HepG2 (cell line): Measurements from ENCODE around the gene DUS1L. TPM values are rescaled to one million over a fixed set of nuclear protein-coding genes. Genes with fewer than 3 reads are reported as not detected.
A peak's percentile ranks its signal among the peaks of the same experiment; 100 is the strongest.

Experiments used
- AGO2 ChIP-seq: fragments of 200-400 bp; formaldehyde crosslinking; optimal IDR thresholded peaks from 2 replicates; pipeline ENCODE3; 2017; ENCODE audit warnings: mild to moderate bottlenecking, low read depth, low read length, moderate library complexity
- CREM ChIP-seq, 2 experiments: sonication (generic) in 1 of 2; formaldehyde crosslinking in 1 of 2; IDR thresholded peaks; 2 replicates each; pipeline versions ENCODE4 v1.4.0 to v1.6.1; 2016 to 2020; ENCODE audit warnings: antibody characterized with exemption in 1 of 2, mild to moderate bottlenecking in 1 of 2, missing genetic modification reagents in 1 of 2
- FOSL1 ChIP-seq: sonication (generic); formaldehyde crosslinking; IDR thresholded peaks from 2 replicates; pipeline ENCODE4 v1.9.0; 2021; ENCODE audit warnings: missing genetic modification reagents, borderline replicate concordance
- FOXC1 ChIP-seq: sonication (generic); formaldehyde crosslinking; IDR thresholded peaks from 2 replicates; pipeline ENCODE4 v1.8.0; 2022; ENCODE audit warnings: mild to moderate bottlenecking, missing genetic modification reagents, borderline replicate concordance
- FOXK1 ChIP-seq: sonication (generic); formaldehyde crosslinking; IDR thresholded peaks from 2 replicates; pipeline ENCODE4 v1.4.0; 2020; ENCODE audit warnings: low read depth, missing genetic modification reagents, borderline replicate concordance
- HMGA1 ChIP-seq: sonication (generic); formaldehyde crosslinking; conservative IDR thresholded peaks from 2 replicates; pipeline ENCODE4 v1.4.0; 2020; ENCODE audit warnings: missing genetic modification reagents
- HNRNPL ChIP-seq: fragments of 200-400 bp; formaldehyde crosslinking; IDR thresholded peaks from 2 replicates; pipeline ENCODE4 v1.6.1; 2017; ENCODE audit warnings: mild to moderate bottlenecking, low read depth, low read length
- KDM2A ChIP-seq: sonication (generic); formaldehyde crosslinking; IDR thresholded peaks from 2 replicates; pipeline ENCODE4 v1.4.0; 2020; ENCODE audit warnings: low read depth, missing genetic modification reagents, borderline replicate concordance
- MBNL3 ChIP-seq: fragments of 250-450 bp; sonication (Bioruptor Pico); conservative IDR thresholded peaks from 2 replicates; pipeline ENCODE4 v1.8.0; 2022; ENCODE audit warnings: mild to moderate bottlenecking, inconsistent platforms
- MTA3 ChIP-seq: sonication (generic); formaldehyde crosslinking; IDR thresholded peaks from 2 replicates; pipeline ENCODE4 v1.4.0; 2020; ENCODE audit warnings: missing genetic modification reagents
- MXD4 ChIP-seq: IDR thresholded peaks from 2 replicates; pipeline ENCODE4 v1.6.1; 2016; ENCODE audit warnings: mild to moderate bottlenecking, missing biosample characterization, missing genetic modification reagents
- REXO4 ChIP-seq: sonication (generic); formaldehyde crosslinking; IDR thresholded peaks from 2 replicates; pipeline ENCODE4 v1.8.0; 2022; ENCODE audit warnings: missing genetic modification reagents, mild to moderate bottlenecking, borderline replicate concordance
- ZFP41 ChIP-seq: sonication (generic); formaldehyde crosslinking; IDR thresholded peaks from 2 replicates; pipeline ENCODE4 v1.4.0; 2020; ENCODE audit warnings: mild to moderate bottlenecking, missing genetic modification reagents, borderline replicate concordance
- ZNF160 ChIP-seq: sonication (generic); formaldehyde crosslinking; IDR thresholded peaks from 2 replicates; pipeline ENCODE4 v1.8.0; 2022; ENCODE audit warnings: mild to moderate bottlenecking, inconsistent platforms, missing genetic modification reagents
- ZNF30 ChIP-seq: sonication (generic); formaldehyde crosslinking; IDR thresholded peaks from 2 replicates; pipeline ENCODE4 v1.5.0; 2020; ENCODE audit warnings: mild to moderate bottlenecking, missing genetic modification reagents
- ZSCAN21 ChIP-seq: sonication (generic); formaldehyde crosslinking; IDR thresholded peaks from 2 replicates; pipeline ENCODE4 v1.8.0; 2022; ENCODE audit warnings: mild to moderate bottlenecking, missing genetic modification reagents, moderate library complexity, borderline replicate concordance
- polyA plus RNA-seq, 8 experiments: library from polyadenylated mRNA; depleted of rRNA in 3 of 8; stranded (reverse) in 7 of 8; unstranded in 1 of 8; fragments of >200 nt; fragmentation: Illumina TruSeq in 4 of 8; extraction: Trizol in 4 of 8; gene quantifications; 2 replicates each; pipeline versions ENCODE4 v1.2.1 to v1.2.3, GENCODE V29; 2011 to 2016; ENCODE audit warnings: low read depth in 4 of 8, missing spikeins in 1 of 8, mixed read lengths in 1 of 8; ENCODE audit not compliant: insufficient read depth in 1 of 8
- total RNA-seq, 5 experiments: library from RNA; depleted of rRNA; stranded (reverse); fragments of >200 nt; fragmentation: Illumina TruSeq; extraction: Trizol; gene quantifications; 2 replicates each; pipeline ENCODE4 v1.2.3, GENCODE V29; 2016; ENCODE audit warnings: low read depth in 1 of 5
- TF ChIP-seq, protein P1 (sequence below): sonication (generic); formaldehyde crosslinking; IDR thresholded peaks from 2 replicates; pipeline ENCODE4 v1.8.0; 2022; ENCODE audit warnings: missing genetic modification reagents, mild to moderate bottlenecking, borderline replicate concordance
- TF ChIP-seq, protein P2 (sequence below): IDR thresholded peaks from 2 replicates; pipeline ENCODE4 v1.6.1; 2016; ENCODE audit warnings: low read depth, borderline replicate concordance
- TF ChIP-seq, protein P3 (sequence below): sonication (generic); formaldehyde crosslinking; IDR thresholded peaks from 2 replicates; pipeline ENCODE4 v1.5.1; 2020; ENCODE audit warnings: mild to moderate bottlenecking, missing genetic modification reagents, borderline replicate concordance
- TF ChIP-seq, protein P4 (sequence below): IDR thresholded peaks from 2 replicates; pipeline ENCODE4 v1.6.1; 2016
- TF ChIP-seq, protein P5 (sequence below): sonication (generic); formaldehyde crosslinking; IDR thresholded peaks from 2 replicates; pipeline ENCODE4 v1.4.0; 2020; ENCODE audit warnings: mild to moderate bottlenecking, missing genetic modification reagents
- TF ChIP-seq, protein P6 (sequence below): sonication (generic); formaldehyde crosslinking; IDR thresholded peaks from 2 replicates; pipeline ENCODE4 v1.4.0; 2020; ENCODE audit warnings: mild to moderate bottlenecking, missing genetic modification reagents

Gene DUS1L
- total and polyA plus RNA-seq, 2 of the 13 experiments (the other 11 are each of a cell fraction or from before 2014, with no cell fraction given) = 81.0 to 109 TPM

DNA sequence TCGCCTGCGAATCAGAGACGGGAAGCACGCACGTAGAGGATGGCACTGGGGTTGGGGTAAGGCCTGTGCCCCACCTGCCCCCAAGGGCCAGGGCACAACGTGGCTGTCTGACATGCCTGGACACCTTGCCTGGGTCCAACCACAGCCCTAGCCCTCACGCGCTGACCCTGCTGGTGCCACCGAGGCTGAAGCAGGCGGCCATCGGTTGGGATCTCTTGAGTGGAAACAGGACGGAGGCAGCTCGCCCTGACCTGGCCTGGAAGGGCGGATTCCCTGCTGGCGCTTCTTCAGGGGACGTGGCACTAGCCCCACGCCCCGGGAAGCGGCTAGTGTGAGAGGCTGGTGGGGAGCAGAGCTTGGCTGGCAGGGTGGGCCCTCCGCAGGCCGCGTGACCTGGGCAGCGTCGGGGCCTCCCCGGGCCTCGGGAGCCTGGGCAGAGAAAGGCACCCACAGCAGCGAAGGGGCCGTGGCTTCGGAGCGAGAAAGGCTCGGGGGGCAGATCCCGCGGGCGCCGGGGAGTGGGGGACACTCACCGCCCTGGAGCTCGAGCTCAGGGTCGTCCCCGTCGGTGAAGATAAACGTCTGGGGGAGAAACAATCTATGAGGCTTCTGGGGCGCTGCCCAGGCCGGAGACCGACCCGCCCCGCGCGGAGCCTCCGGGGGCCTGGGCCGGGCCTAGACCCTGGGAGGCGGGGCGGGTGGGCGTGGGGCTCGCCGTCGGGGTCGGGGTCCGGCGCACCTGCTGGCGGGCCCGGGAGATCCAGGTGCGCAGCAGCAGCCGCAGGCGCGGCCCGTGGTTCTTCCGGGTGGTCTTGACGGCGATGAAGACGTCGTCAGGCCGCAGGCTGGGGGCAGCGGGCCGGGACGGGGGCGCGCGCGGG is 14.6 kb downstream of the DUS1L start (continued):
- TF ChIP-seq KDM2A (CRISPR knock-in tag) (peak; percentile 38; the same call in 1 of the 2 replicates), MTA3 (no peak), FOXC1 (CRISPR knock-in tag) (0 out of 2 replicates have a peak, but pooled peaks have one; percentile 19), ZSCAN21 (CRISPR knock-in tag) (peak; percentile 46; the same call in 1 of the 2 replicates), ZNF30 (CRISPR knock-in tag) (no peak), HMGA1 (CRISPR knock-in tag) (no peak), ZFP41 (no peak), MXD4 (CRISPR knock-in tag) (0 out of 2 replicates have a peak, but pooled peaks have one; percentile 18), HNRNPL (peak; percentile 61), FOSL1 (CRISPR knock-in tag) (no peak), MBNL3 (CRISPR knock-in tag) (no peak), FOXK1 (CRISPR knock-in tag) (0 out of 2 replicates have a peak, but pooled peaks have one; percentile 37), REXO4 (CRISPR knock-in tag) (0 out of 2 replicates have a peak, but pooled peaks have one; percentile 62), ZNF160 (CRISPR knock-in tag) (0 out of 2 replicates have a peak, but pooled peaks have one; percentile 27), CREM (IDR thresholded peaks at IDR 0.05) (no peak), CREM (CRISPR knock-in tag; IDR thresholded peaks at IDR 0.05) (no peak), AGO2 (peak; percentile 85)
- TF ChIP-seq, protein P1, sequence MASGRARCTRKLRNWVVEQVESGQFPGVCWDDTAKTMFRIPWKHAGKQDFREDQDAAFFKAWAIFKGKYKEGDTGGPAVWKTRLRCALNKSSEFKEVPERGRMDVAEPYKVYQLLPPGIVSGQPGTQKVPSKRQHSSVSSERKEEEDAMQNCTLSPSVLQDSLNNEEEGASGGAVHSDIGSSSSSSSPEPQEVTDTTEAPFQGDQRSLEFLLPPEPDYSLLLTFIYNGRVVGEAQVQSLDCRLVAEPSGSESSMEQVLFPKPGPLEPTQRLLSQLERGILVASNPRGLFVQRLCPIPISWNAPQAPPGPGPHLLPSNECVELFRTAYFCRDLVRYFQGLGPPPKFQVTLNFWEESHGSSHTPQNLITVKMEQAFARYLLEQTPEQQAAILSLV (CRISPR knock-in tag) = peak; percentile 68; the same call in 1 of the 2 replicates
- TF ChIP-seq, protein P2, sequence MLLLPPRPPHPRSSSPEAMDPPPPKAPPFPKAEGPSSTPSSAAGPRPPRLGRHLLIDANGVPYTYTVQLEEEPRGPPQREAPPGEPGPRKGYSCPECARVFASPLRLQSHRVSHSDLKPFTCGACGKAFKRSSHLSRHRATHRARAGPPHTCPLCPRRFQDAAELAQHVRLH (CRISPR knock-in tag) = no peak
- TF ChIP-seq, protein P3, sequence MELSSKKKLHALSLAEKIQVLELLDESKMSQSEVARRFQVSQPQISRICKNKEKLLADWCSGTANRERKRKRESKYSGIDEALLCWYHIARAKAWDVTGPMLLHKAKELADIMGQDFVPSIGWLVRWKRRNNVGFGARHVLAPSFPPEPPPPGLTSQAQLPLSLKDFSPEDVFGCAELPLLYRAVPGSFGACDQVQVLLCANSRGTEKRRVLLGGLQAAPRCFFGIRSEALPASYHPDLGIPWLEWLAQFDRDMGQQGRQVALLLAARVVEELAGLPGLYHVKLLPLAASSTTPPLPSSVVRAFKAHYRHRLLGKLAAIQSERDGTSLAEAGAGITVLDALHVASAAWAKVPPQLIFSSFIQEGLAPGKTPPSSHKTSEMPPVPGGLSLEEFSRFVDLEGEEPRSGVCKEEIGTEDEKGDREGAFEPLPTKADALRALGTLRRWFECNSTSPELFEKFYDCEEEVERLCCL (CRISPR knock-in tag) = 0 out of 2 replicates have a peak, but pooled peaks have one; percentile 45
- TF ChIP-seq, protein P4, sequence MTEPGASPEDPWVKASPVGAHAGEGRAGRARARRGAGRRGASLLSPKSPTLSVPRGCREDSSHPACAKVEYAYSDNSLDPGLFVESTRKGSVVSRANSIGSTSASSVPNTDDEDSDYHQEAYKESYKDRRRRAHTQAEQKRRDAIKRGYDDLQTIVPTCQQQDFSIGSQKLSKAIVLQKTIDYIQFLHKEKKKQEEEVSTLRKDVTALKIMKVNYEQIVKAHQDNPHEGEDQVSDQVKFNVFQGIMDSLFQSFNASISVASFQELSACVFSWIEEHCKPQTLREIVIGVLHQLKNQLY (CRISPR knock-in tag) = no peak
- TF ChIP-seq, protein P5, sequence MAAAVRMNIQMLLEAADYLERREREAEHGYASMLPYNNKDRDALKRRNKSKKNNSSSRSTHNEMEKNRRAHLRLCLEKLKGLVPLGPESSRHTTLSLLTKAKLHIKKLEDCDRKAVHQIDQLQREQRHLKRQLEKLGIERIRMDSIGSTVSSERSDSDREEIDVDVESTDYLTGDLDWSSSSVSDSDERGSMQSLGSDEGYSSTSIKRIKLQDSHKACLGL (CRISPR knock-in tag) = 0 out of 2 replicates have a peak, but pooled peaks have one; percentile 43
- TF ChIP-seq, protein P6, sequence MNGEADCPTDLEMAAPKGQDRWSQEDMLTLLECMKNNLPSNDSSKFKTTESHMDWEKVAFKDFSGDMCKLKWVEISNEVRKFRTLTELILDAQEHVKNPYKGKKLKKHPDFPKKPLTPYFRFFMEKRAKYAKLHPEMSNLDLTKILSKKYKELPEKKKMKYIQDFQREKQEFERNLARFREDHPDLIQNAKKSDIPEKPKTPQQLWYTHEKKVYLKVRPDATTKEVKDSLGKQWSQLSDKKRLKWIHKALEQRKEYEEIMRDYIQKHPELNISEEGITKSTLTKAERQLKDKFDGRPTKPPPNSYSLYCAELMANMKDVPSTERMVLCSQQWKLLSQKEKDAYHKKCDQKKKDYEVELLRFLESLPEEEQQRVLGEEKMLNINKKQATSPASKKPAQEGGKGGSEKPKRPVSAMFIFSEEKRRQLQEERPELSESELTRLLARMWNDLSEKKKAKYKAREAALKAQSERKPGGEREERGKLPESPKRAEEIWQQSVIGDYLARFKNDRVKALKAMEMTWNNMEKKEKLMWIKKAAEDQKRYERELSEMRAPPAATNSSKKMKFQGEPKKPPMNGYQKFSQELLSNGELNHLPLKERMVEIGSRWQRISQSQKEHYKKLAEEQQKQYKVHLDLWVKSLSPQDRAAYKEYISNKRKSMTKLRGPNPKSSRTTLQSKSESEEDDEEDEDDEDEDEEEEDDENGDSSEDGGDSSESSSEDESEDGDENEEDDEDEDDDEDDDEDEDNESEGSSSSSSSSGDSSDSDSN (CRISPR knock-in tag) = peak; percentile 68
